GM12874 (cell line): ENCODE data around the gene CLIC2.

Experiments used
- TF ChIP-seq, protein P1 (sequence below): IDR thresholded peaks from 2 replicates; pipeline ENCODE4 v1.5.1; 2011; ENCODE audit warnings: low read depth, mild to moderate bottlenecking, control low read depth, low read length, moderate library complexity; ENCODE audit not compliant: insufficient read depth

CLIC2 gene

DNA sequence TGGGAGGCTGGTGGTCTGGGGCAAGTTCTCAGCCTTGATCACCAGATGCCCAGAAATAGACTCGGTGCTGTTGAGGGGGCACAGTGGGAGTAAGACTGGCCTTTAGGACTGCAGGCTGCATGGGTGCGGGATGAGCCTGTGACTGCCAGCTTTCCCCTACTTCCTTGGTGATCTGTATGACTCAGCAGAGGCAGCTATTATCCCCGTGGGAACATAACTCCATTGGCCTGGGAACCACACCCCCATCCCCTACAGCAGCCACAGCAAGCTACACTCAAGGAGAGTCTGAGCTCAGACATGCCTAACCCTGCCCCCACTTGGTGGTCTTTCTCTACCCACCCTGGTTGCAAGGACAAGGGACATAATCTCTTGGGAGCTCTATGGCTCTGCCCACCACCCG, 20.6 kb downstream of the CLIC2 start:
- TF ChIP-seq, protein P1, sequence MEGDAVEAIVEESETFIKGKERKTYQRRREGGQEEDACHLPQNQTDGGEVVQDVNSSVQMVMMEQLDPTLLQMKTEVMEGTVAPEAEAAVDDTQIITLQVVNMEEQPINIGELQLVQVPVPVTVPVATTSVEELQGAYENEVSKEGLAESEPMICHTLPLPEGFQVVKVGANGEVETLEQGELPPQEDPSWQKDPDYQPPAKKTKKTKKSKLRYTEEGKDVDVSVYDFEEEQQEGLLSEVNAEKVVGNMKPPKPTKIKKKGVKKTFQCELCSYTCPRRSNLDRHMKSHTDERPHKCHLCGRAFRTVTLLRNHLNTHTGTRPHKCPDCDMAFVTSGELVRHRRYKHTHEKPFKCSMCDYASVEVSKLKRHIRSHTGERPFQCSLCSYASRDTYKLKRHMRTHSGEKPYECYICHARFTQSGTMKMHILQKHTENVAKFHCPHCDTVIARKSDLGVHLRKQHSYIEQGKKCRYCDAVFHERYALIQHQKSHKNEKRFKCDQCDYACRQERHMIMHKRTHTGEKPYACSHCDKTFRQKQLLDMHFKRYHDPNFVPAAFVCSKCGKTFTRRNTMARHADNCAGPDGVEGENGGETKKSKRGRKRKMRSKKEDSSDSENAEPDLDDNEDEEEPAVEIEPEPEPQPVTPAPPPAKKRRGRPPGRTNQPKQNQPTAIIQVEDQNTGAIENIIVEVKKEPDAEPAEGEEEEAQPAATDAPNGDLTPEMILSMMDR: no peak

- TF ChIP-seq, protein P1: no peak
Measured at GRCh38 chrX:155293771-155294170, 40.6 kb downstream of the CLIC2 start.

- TF ChIP-seq, protein P1: no peak
Measured at GRCh38 chrX:155279873-155280272, 54.5 kb downstream of the CLIC2 start.

- TF ChIP-seq, protein P1: no peak
Measured at GRCh38 chrX:155270969-155271368, 63.4 kb downstream of the CLIC2 start.

DNA sequence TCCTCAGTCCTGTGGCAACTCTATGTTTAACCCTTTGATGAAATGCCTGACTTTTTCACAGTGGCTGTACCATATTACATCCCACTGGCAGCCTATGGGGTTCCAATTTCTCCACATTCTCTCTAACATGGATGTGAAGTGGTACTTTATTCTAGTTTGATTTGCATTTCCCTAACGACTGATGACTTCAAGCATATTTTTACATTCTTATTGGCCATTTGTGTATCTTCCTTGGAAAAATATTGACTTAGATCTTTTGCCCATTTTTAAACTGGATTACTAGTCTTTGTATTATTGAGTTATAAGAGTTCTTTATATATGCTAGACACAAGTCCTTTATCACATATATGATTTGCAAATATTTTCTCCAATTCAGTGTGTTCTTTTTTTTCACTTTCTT, 68.0 kb downstream of the CLIC2 start:
- TF ChIP-seq, protein P1: no peak

- TF ChIP-seq, protein P1: no peak
Measured at GRCh38 chrX:155263854-155264628, 70.4 kb downstream of the CLIC2 start, which contains the start of gene RAB39B. Gene RAB39B (minus strand): TSS chrX:155264491. CDS start chrX:155264288, 203 bp downstream.

DNA sequence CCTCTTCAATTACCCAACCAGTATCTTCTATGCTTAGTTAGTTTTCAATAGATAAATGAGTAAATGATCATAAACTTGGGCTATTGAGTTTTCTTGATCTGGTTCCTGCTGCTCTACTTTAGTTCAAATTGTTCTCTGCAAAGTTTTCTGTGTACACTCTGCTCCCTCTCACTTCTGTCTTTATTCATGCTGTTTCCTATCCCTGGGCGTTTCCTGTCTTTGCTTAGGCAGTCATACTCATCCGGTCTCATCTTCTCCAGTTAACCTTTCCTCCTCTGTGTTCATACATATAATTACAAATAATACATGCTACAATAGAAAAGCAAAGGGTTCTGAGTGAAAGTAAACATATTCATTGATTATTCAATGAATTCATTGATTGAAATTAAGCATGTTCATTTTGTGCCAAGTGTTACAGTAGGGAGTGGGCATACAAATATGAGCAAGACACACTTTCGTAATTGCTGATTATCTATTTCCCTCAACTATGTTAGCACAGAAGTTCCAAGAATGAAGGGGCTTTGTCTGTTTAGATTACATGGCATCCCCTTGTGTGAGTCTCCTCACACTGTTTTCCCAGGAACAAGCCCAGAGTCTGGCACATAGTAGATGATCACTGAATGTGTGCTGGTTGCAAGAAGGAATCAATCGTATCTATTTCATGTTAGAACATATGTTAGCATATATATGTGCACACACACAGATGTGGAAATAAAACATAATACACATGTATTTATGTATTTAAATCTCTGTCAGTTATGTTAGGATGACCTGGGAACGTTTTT, 71.3 kb downstream of the CLIC2 start:
- TF ChIP-seq, protein P1: no peak
